Uterus (tissue), 2 donors: ENCODE results near the gene HAPLN2.

Source experiments
- CTCF ChIP-seq, 4 experiments: fragments of 200-600 bp in 2 of 4; fragments of 450-650 bp in 2 of 4; sonication (generic) in 2 of 4; IDR thresholded peaks; one replicate each; pipeline ENCODE4 v1.5.1; 2016 to 2019; ENCODE audit warnings: antibody characterized with exemption in 4 of 4, mild to moderate bottlenecking in 2 of 4, moderate library complexity in 1 of 4
- POLR2A ChIP-seq, 2 donors: fragments of 450-650 bp; IDR thresholded peaks; one replicate each; pipeline ENCODE4 v1.6.1; 2016; ENCODE audit warnings: antibody characterized with exemption in 2 of 2, mild to moderate bottlenecking in 1 of 2, moderate library complexity in 1 of 2

GRCh38 chr1:156669794-156670193 lies 50.6 kb downstream of the HAPLN2 start:
- no peak for TF ChIP-seq CTCF (IDR thresholded peaks at IDR 0.05)
- TF ChIP-seq POLR2A (IDR thresholded peaks at IDR 0.05): no peak
